DND-41 (cell line): Measurements from ENCODE around the gene SLK.

Source experiments
- CTCF ChIP-seq: IDR thresholded peaks from 2 replicates; pipeline ENCODE4 v1.5.1; 2012; ENCODE audit warnings: borderline replicate concordance, low read length, moderate library complexity, mild to moderate bottlenecking; ENCODE audit not compliant: poor library complexity, severe bottlenecking; ENCODE audit errors: extremely low read depth
- EZH2 ChIP-seq: IDR thresholded peaks from 3 replicates; pipeline ENCODE4 v1.6.1; 2012; ENCODE audit warnings: borderline replicate concordance, low read depth, mild to moderate bottlenecking, moderate library complexity, low read length, inconsistent platforms; ENCODE audit not compliant: severe bottlenecking

GRCh38 chr10:104029521-104029860 is 62.6 kb downstream of the SLK start:
- TF ChIP-seq EZH2, result no peak
- TF ChIP-seq CTCF, result no peak
